ENCODE measurements around the gene TYW1B. TPM values are rescaled to one million over a fixed set of nuclear protein-coding genes. Genes with fewer than 3 reads are reported as not detected.
"Not testable (repeated sequence)": the region's sequence is repeated elsewhere in the genome, so short reads cannot be mapped to it uniquely, and the experiment has no call there.

TYW1B gene
- total RNA-seq, 4 donors from 2014 or later = 2.8 to 20.0 (median 10.1) TPM

DNA sequence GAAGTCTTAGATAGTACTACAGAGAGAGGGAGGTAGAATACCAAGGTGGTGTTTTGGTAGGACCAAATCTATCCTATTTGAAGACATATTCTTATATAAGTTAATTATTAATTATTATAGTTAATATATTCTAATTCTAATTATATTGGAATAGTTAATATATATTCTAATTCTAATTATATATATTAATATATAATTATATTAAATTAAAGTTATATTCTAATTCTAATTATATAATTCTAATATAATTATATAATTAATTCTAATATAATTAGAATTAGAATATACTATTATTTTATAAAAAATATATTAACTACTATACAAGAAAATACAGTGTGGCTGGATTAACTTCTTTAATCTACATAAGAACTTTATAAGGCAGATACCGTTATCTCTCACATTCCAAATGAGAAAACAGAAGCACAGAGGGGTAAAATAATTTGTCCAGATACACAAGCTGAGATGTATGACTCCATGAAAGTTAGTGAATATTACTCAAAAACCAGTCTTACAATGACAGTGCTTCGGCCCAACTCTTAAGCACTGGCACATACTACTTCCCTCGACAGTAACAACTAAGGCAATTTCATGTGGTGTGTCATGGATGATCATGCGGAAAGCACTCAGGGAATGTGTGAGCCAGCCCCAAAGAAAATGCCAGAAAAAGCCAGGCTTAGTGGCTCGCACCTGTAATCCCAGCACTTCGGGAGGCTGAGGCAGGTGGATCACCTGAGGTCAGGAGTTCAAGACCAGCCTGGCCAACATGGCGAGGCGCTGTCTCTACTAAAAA is 42.6 kb downstream of the TYW1B start:
- intact Hi-C loops (cut with DNase I; ENCODE audit: low total_unique reads) = no loop called here
- no peaks in the 10 kb centered on the region for H3K27me3 ChIP-seq
- no peak overlapping the region for H3K4me3 ChIP-seq
- no peaks in the 10 kb centered on the region for H3K36me3 ChIP-seq
- TF ChIP-seq, protein P1, sequence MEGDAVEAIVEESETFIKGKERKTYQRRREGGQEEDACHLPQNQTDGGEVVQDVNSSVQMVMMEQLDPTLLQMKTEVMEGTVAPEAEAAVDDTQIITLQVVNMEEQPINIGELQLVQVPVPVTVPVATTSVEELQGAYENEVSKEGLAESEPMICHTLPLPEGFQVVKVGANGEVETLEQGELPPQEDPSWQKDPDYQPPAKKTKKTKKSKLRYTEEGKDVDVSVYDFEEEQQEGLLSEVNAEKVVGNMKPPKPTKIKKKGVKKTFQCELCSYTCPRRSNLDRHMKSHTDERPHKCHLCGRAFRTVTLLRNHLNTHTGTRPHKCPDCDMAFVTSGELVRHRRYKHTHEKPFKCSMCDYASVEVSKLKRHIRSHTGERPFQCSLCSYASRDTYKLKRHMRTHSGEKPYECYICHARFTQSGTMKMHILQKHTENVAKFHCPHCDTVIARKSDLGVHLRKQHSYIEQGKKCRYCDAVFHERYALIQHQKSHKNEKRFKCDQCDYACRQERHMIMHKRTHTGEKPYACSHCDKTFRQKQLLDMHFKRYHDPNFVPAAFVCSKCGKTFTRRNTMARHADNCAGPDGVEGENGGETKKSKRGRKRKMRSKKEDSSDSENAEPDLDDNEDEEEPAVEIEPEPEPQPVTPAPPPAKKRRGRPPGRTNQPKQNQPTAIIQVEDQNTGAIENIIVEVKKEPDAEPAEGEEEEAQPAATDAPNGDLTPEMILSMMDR (IDR thresholded peaks at IDR 0.05) = no peak
- no peak for TF ChIP-seq POLR2A (IDR thresholded peaks at IDR 0.05)
- DNase-seq = no peak
- H3K27ac ChIP-seq = no peak overlapping the region
- no peaks in the 10 kb centered on the region for H3K9me3 ChIP-seq
- no peaks in the 10 kb centered on the region for H3K4me1 ChIP-seq

DNA sequence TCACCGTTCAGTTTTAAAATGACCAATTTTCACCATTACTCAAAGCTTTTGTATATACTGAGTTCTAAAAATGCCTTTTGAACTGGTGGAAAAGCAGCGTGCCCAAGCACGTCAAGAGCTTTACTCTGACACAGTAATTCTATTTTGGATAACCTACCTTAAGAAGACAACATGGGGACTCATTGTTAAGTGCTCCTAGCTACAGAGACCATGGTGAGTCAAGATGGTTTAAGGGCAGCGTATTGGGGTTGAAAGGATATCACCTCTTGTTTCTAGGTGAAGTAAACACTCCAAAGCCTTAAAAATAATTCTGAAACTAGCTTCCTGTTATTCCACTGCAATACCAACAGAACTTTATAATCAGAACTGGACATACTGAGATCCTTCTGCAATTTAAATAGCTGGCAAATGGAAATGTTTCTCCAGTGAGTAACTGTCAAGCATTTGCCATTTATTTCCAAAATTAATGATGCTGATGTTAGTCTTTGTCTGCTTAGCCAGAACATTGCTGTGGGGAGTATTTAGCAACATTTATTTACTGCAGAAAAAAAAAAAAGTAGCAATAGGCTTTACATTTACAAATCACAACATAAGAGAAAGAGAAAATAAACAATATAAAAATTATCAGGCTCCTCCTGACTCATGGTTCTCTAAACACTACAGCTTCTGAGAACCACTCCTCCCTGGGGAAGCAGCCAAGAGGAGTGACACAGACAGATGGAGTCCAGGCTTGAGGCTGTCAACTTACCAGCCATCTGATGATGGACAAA is 44.2 kb downstream of the TYW1B start:
- intact Hi-C loops (cut with DNase I; ENCODE audit: low total_unique reads); H3K4me3 ChIP-seq; H3K27ac ChIP-seq: not testable (repeated sequence)

DNA sequence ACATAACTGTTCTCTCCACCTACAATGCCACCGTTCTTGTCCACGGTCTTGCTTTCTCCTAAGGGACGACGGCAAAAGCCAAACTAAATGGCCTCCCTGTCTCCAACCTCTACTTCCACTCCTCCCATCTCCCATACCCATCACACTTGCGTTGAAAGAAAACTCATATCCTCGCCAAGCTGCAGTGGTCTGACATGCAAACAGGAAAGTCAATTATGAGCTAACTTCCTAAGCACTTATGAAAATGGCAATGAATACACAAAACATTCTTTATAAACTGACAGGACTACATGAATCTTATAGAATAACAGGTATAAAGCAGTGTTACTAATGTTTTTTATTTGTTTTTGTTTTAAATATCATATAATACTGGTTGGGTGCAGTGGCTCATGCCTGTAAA is 46.4 kb downstream of the TYW1B start:
- Histone ChIP-seq H3K4me3 (no peak overlapping the region), H3K27ac (no peak overlapping the region), H3K9me3 (no peaks in the 10 kb centered on the region), H3K27me3 (no peaks in the 10 kb centered on the region), H3K36me3 (no peaks in the 10 kb centered on the region), H3K4me1 (no peaks in the 10 kb centered on the region)
- no peak for TF ChIP-seq POLR2A (IDR thresholded peaks at IDR 0.05)
- TF ChIP-seq, protein P1 (IDR thresholded peaks at IDR 0.05) = no peak
- intact Hi-C loops (cut with DNase I; ENCODE audit: low total_unique reads) = no loop called here
- DNase-seq = no peak

More for the DNA sequence above, 44.2 kb downstream of the TYW1B start:
- not testable (repeated sequence) for H3K4me1 ChIP-seq, H3K9me3 ChIP-seq, H3K27me3 ChIP-seq, H3K36me3 ChIP-seq
- DNase-seq = peak in 1 of 2 donors; percentile 21

DNA sequence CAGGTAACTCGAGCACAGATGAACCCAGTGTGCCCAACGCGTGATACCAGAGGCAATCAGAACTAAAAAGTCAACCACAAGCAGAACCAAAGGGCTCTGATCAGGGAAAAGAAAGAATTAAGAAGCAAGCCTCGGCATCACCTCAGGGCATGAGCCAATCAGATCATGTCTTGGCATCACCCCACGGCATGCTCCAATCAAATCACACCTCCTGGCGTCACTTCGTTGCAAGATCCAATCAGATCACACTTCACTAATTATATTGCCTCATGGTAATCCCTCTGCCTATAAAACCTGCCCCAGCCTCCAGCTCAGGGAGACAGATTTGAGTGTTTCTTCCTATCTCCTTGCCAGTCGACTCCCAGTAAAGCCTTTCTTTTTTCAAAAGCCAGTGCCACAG is 46.8 kb downstream of the TYW1B start:
- no peaks in the 10 kb centered on the region for H3K9me3 ChIP-seq
- intact Hi-C loops (cut with DNase I; ENCODE audit: low total_unique reads) = no loop called here
- TF ChIP-seq, protein P1 (IDR thresholded peaks at IDR 0.05) = no peak
- TF ChIP-seq POLR2A (IDR thresholded peaks at IDR 0.05) = no peak
- no peaks in the 10 kb centered on the region for H3K4me1 ChIP-seq
- no peaks in the 10 kb centered on the region for H3K36me3 ChIP-seq
- H3K27ac ChIP-seq = no peak overlapping the region
- no peak overlapping the region for H3K4me3 ChIP-seq
- DNase-seq = no peak
- H3K27me3 ChIP-seq = no peaks in the 10 kb centered on the region

DNA sequence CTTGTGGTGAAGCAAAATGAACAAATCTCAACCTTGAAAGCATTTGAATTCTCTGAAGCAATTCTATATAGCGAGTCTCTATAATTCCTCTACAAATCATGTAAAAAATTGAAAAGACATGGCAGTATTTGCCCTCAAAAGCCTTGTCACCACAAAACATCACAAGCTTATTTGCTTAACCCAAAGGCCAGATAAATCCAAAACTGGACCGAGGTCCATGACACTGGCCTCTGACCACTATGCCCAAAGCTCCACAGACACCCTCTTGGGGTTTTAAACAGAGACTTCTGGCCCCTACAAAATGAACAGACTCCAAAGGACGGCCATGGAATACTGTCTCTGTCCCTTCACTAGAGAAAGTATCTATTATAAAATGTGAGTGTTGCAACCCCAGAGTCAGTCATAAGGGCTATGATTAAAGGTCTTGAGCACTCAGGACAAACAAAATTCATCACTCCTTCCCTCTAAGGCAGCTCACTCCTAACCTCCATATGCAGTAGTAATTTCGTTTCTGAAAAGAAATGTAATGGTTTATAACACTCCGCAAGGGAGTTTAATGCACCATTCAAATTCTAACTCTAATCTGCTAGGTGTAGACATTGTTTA is 47.6 kb downstream of the TYW1B start:
- H3K36me3 ChIP-seq; H3K4me1 ChIP-seq; H3K9me3 ChIP-seq; H3K27ac ChIP-seq; DNase-seq; intact Hi-C loops (cut with DNase I; ENCODE audit: low total_unique reads); H3K4me3 ChIP-seq; H3K27me3 ChIP-seq: not testable (repeated sequence)

DNA sequence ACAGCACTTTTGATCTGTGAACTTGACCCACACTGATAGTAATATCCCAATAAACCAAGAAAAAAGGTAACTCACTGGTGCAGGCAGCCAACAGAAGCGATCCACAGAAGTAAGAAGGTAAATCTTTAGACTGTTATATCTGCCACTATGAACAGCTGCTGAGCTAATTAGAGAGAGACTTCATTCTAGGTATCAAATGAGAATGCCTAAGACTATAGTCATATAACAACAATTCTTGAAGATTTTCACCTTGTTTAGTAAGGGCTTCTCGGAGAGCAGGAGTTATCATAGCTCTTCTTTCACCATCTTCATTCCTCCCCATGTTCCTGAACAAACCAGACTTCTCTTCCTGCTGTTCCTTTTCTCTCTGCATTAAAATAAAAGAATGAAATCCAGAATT is 50.8 kb downstream of the TYW1B start:
- H3K9me3 ChIP-seq; H3K4me1 ChIP-seq; DNase-seq; H3K36me3 ChIP-seq; intact Hi-C loops (cut with DNase I; ENCODE audit: low total_unique reads); H3K27me3 ChIP-seq; H3K27ac ChIP-seq; H3K4me3 ChIP-seq: not testable (repeated sequence)

DNA sequence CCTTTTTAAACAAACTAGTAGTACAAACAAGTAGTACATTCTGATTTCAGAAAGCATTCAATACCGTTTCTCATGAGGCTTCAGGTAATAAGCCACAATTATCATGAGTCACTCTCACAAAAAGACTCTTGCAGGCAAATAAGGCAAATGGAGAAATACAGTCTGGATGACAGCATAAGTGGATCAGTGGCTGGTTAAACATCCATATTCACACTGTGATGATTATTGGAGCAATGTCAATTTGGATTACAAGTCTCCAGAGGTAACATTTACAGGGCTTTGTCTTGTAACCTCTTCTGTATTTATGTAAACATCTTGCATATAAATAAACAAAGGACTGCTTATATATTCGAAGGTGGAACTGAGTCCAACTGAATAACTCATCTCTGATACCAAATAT is 55.4 kb downstream of the TYW1B start:
- H3K36me3 ChIP-seq; H3K27me3 ChIP-seq; H3K4me1 ChIP-seq; DNase-seq; H3K9me3 ChIP-seq; H3K4me3 ChIP-seq; H3K27ac ChIP-seq; intact Hi-C loops (cut with DNase I; ENCODE audit: low total_unique reads): not testable (repeated sequence)

DNA sequence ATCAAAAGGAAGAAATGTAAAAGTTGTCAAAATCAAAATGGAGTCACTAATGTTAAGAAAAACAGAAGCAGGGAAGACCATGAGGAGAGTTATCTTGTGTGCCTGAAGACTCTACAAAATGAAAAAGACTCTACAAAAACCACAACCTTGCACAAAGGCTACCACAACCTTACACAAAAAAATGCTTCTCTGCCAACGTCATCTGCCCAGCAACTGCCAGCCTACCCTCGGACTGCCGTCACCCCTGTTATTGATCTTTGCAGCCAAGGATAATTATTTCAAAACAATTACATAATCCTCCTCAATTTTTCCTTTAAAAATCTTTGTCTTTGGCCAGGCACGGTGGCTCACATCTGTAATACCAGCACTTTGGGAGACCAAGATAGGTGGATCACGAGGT is 61.0 kb downstream of the TYW1B start:
- DNase-seq; H3K27me3 ChIP-seq; H3K36me3 ChIP-seq; H3K27ac ChIP-seq; intact Hi-C loops (cut with DNase I; ENCODE audit: low total_unique reads); H3K4me3 ChIP-seq; H3K4me1 ChIP-seq; H3K9me3 ChIP-seq: not testable (repeated sequence)
